HG03354 (cell line): Measurements from ENCODE around the gene EMD.
A peak's percentile ranks its signal among the peaks of the same experiment; 100 is the strongest.

Experiments
- ATAC-seq: cut with Tn5 transposase; IDR thresholded peaks from one replicate; pipeline ENCODE4 v1.9.1; 2021; ENCODE audit warnings: mild to moderate bottlenecking; ENCODE audit not compliant: unreplicated experiment, poor library complexity, severe bottlenecking

Gene EMD

GRCh38 chrX:154409222-154409871 lies 30.3 kb downstream of the EMD start, which contains the start of gene DNASE1L1:
TSS of gene DNASE1L1 (minus strand) at chrX:154409254. CDS start at chrX:154405568, 3,686 bp downstream.
- ATAC-seq: no peak

GRCh38 chrX:154411981-154412340 lies 32.9 kb downstream of the EMD start:
- peak; percentile 58 for ATAC-seq

GRCh38 chrX:154412468-154412867 lies 33.4 kb downstream of the EMD start:
- no peak for ATAC-seq

- no peak for ATAC-seq
Measured at GRCh38 chrX:154413142-154413541, 34.0 kb downstream of the EMD start.

- ATAC-seq: no peak
Measured at GRCh38 chrX:154417157-154417556, 38.1 kb downstream of the EMD start.

GRCh38 chrX:154419189-154419588 lies 40.1 kb downstream of the EMD start:
- no peak for ATAC-seq

GRCh38 chrX:154419688-154420401 lies 40.8 kb downstream of the EMD start:
- no peak for ATAC-seq

GRCh38 chrX:154420402-154420756 lies 41.3 kb downstream of the EMD start:
- ATAC-seq: no peak

- ATAC-seq: no peak
Measured at GRCh38 chrX:154426916-154427770, 48.0 kb downstream of the EMD start.

GRCh38 chrX:154428176-154429171 lies 49.4 kb downstream of the EMD start, which contains the start of gene ATP6AP1:
TSS of gene ATP6AP1 (plus strand) at chrX:154428677. CDS start at chrX:154428693, 16 bp downstream.
- peak; percentile 97 for ATAC-seq

- no peak for ATAC-seq
Measured at GRCh38 chrX:154429711-154430110, 50.6 kb downstream of the EMD start.

- ATAC-seq: no peak
Measured at GRCh38 chrX:154430479-154430878, 51.4 kb downstream of the EMD start.

- ATAC-seq: no peak
Measured at GRCh38 chrX:154430916-154431315, 51.8 kb downstream of the EMD start.
